Thoracic aorta (tissue), 2 donors: ENCODE data around the gene VASH2. TPM values are rescaled to one million over a fixed set of nuclear protein-coding genes. Genes with fewer than 3 reads are reported as not detected.
"Not testable (repeated sequence)": the region's sequence is repeated elsewhere in the genome, so short reads cannot be mapped to it uniquely, and the experiment has no call there.

Experiments used
- ATAC-seq: fragments of 150-250 bp; one replicate; pipeline ENCODE4 v1.8.0; 2017; ENCODE audit warnings: low read depth; ENCODE audit not compliant: insufficient number of reproducible peaks, low FRiP score
- DNase-seq: peaks from one replicate; pipeline ENCODE4 v3.0.0-alpha.2; 2020; ENCODE audit warnings: low spot score
- H3K27ac ChIP-seq, 2 donors: fragments of 200-600 bp; sonication (generic); 1 replicate in 1 of 2; 2 replicates in 1 of 2; pipeline ENCODE4 v1.5.1; 2016; ENCODE audit warnings: mild to moderate bottlenecking in 2 of 2, moderate library complexity in 2 of 2
- H3K27me3 ChIP-seq: fragments of 200-600 bp; sonication (generic); replicated peaks from 2 replicates; pipeline ENCODE4 v1.6.0; 2016; ENCODE audit warnings: mild to moderate bottlenecking; ENCODE audit not compliant: insufficient read depth
- H3K36me3 ChIP-seq: fragments of 200-600 bp; sonication (generic); one replicate; pipeline ENCODE4 v1.5.1; 2016
- H3K4me1 ChIP-seq, 2 donors: fragments of 200-600 bp; sonication (generic); 1 replicate in 1 of 2; 2 replicates in 1 of 2; pipeline versions ENCODE4 v1.5.1 to v1.6.0; 2016; ENCODE audit warnings: low read depth in 2 of 2, mild to moderate bottlenecking in 1 of 2; ENCODE audit not compliant: control insufficient read depth in 1 of 2
- H3K4me3 ChIP-seq: fragments of 200-600 bp; sonication (generic); 2 replicates; pipeline ENCODE4 v1.5.1; 2016; ENCODE audit warnings: mild to moderate bottlenecking
- H3K9me3 ChIP-seq: fragments of 200-600 bp; sonication (generic); 2 replicates; pipeline ENCODE4 v1.5.1; 2016
- total RNA-seq, 2 donors: library from RNA; depleted of rRNA; stranded (reverse); fragments of >200 nt; gene quantifications; one replicate each; pipeline versions ENCODE4 v1.1.0 to v1.2.3, GENCODE V29; 2016
- TF ChIP-seq, protein P1 (sequence below): fragments of 200-600 bp; sonication (generic); IDR thresholded peaks from one replicate; pipeline ENCODE4 v1.5.1; 2019; ENCODE audit warnings: antibody characterized with exemption

Gene VASH2
- total RNA-seq, 2 donors from 2014 or later, result 0.14 to 0.42 TPM

DNA sequence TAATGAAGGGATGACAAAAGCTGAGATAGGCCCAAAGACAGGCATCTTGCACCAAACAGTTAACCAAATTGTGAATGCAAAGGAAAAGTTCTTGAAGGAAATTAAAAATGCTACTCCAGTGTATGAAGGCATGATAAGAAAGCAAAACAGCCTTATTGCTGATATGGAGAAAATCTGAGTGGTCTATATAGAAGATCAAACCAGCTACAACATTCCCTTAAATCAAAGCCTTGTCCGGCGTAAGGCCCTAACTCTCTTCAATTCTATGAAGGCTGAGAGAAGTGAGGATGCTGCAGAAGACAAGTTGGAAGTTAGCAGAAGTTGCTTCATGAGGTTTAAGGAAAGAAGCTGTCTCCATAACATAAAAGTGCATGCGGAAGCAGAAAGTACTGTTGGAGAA is 69.7 kb downstream of the VASH2 start:
- Histone ChIP-seq H3K9me3 (no peaks in the 10 kb centered on the region), H3K36me3 (no peaks in the 10 kb centered on the region), H3K4me1 (peaks cover 0 to 4% of the 10 kb centered on the region in 2 donors), H3K27ac (no peak overlapping the region), H3K4me3 (no peak overlapping the region), H3K27me3 (no peaks in the 10 kb centered on the region)
- no peak for DNase-seq
- TF ChIP-seq, protein P1, sequence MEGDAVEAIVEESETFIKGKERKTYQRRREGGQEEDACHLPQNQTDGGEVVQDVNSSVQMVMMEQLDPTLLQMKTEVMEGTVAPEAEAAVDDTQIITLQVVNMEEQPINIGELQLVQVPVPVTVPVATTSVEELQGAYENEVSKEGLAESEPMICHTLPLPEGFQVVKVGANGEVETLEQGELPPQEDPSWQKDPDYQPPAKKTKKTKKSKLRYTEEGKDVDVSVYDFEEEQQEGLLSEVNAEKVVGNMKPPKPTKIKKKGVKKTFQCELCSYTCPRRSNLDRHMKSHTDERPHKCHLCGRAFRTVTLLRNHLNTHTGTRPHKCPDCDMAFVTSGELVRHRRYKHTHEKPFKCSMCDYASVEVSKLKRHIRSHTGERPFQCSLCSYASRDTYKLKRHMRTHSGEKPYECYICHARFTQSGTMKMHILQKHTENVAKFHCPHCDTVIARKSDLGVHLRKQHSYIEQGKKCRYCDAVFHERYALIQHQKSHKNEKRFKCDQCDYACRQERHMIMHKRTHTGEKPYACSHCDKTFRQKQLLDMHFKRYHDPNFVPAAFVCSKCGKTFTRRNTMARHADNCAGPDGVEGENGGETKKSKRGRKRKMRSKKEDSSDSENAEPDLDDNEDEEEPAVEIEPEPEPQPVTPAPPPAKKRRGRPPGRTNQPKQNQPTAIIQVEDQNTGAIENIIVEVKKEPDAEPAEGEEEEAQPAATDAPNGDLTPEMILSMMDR, result no peak
- no peak for ATAC-seq

DNA sequence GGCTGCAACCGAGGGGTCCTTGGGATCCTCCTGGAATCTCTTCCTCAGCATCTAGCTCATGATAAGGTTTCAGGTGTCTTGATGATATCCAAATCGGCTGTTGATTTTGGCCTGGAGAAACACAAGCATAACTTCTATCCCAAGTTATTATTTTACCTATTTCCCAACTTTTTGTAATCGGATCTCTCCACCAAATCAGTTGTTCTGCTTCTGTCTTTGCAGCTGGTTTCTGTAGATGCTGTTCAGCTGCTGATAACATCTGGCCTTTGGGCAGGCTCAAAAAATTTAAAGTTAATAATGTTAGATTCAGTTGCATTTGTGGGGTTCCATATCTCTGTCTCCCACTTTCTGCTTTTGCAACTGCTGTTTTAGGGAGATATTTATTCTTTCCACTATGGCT is 76.7 kb downstream of the VASH2 start:
- not testable (repeated sequence) for DNase-seq, H3K4me3 ChIP-seq, H3K4me1 ChIP-seq, ATAC-seq, H3K27ac ChIP-seq, H3K27me3 ChIP-seq, H3K36me3 ChIP-seq, H3K9me3 ChIP-seq

DNA sequence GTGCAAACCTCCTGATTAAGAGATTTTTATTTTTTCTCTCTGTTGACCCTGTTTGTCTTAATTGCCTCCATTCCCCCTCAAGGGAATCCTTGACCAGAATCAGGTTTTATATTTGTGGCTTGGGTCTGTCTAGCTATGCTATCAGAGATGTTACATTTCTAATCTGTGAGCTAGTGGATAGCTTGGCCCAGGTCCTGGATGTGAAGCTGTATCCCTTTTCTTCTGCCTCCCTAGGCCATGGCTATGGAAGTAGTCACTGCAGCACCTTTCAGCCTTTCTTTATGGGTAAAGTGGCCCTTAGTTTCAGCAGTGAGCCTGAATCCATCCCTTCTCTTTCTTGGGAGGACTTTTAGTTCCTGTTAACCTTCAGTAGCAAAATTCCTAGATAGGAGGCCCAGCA is 82.3 kb downstream of the VASH2 start:
- Histone ChIP-seq H3K4me3 (no peak overlapping the region), H3K27me3 (peaks cover 5% of the 10 kb centered on the region), H3K9me3 (no peaks in the 10 kb centered on the region), H3K36me3 (no peaks in the 10 kb centered on the region), H3K4me1 (no peaks in the 10 kb centered on the region), H3K27ac (no peak overlapping the region)
- TF ChIP-seq, protein P1, result no peak
- no peak for DNase-seq
- ATAC-seq, result no peak

DNA sequence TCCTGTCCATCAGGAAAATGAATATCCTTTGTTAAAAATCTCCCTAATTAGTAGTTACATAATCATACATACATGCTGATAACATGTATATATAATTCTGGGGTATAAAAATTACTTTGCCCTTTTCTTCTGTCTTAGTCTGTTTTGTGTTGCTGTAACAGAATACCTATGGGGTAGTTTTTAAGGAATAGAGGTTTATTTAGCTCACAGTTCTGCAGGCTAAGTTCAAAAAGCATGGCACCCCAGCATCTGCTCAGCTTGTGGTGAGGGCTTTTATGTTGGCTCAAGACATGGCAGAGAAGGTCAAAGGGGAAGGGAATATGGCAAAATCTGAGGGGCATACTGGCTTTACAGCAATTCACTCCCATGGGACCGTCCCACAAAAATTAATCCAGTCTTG is 84.4 kb downstream of the VASH2 start:
- H3K27ac ChIP-seq, result no peak overlapping the region
- no peaks in the 10 kb centered on the region for H3K4me1 ChIP-seq
- H3K36me3 ChIP-seq, result no peaks in the 10 kb centered on the region
- H3K9me3 ChIP-seq, result no peaks in the 10 kb centered on the region
- DNase-seq (no peak), ATAC-seq (no peak)
- H3K4me3 ChIP-seq, result no peak overlapping the region
- TF ChIP-seq, protein P1, result no peak
- peaks cover 5% of the 10 kb centered on the region for H3K27me3 ChIP-seq

DNA sequence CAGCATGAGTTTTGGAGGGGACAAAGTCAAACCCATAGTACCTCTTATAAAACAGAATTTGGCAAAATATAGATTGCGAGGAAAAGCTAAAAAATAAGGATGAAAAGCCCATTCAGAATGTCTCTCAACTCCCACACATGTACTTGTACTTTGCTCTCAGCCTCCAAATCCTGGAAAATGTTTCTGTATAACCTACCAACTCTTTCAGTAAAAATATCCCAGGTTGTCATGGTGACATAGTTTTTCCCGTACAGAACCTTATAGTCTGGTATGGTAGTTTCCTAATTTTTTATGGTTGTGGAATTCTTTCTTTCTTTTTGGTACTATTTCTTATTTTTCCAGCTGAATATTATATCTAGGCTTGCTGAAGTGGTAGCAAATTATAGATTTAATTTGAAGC is 85.2 kb downstream of the VASH2 start:
- H3K4me1 ChIP-seq, result no peaks in the 10 kb centered on the region
- peaks cover 5% of the 10 kb centered on the region for H3K27me3 ChIP-seq
- no peak overlapping the region for H3K27ac ChIP-seq
- ATAC-seq (no peak), DNase-seq (no peak)
- no peaks in the 10 kb centered on the region for H3K9me3 ChIP-seq
- TF ChIP-seq, protein P1, result no peak
- H3K4me3 ChIP-seq, result no peak overlapping the region
- H3K36me3 ChIP-seq, result no peaks in the 10 kb centered on the region

Other genes starting within 250 kb of the VASH2 start
- gene NSL1, start 158.8 kb upstream of the VASH2 start, total RNA-seq, result 10 to 100 TPM; 43.2 to 44.3 TPM
- 1 to 10 TPM; 8.1 to 8.9 TPM for gene TATDN3, start 158.6 kb upstream of the VASH2 start, total RNA-seq
- not detected for gene SPATA45, start 102.9 kb upstream of the VASH2 start, total RNA-seq
- 10 to 100 TPM in 1 of 2 donors, 1 to 10 TPM in 1; 7.6 to 12.0 TPM for gene FLVCR1, start 92.3 kb upstream of the VASH2 start, total RNA-seq
- 10 to 100 TPM; 41.7 to 76.2 TPM for gene ANGEL2, start 65.3 kb downstream of the VASH2 start, total RNA-seq
- 10 to 100 TPM; 20.7 to 34.1 TPM for gene RPS6KC1, start 100.7 kb downstream of the VASH2 start, total RNA-seq